Mesendoderm (in vitro differentiated cells): ENCODE data around the gene CBL.
"Not testable (repeated sequence)": the region's sequence is repeated elsewhere in the genome, so short reads cannot be mapped to it uniquely, and the experiment has no call there.

Experiments used
- DNase-seq: peaks from one replicate; pipeline ENCODE4 v3.0.0; 2013
- H2AK5ac ChIP-seq: 2 replicates; pipeline ENCODE4 v1.6.1; 2013; ENCODE audit warnings: low read length, inconsistent platforms
- H2BK120ac ChIP-seq: 2 replicates; pipeline ENCODE4 v1.6.1; 2013; ENCODE audit warnings: low read depth, mild to moderate bottlenecking, low read length, moderate library complexity, mixed read lengths
- H2BK15ac ChIP-seq: replicated peaks from 2 replicates; pipeline ENCODE4 v1.6.1; 2013; ENCODE audit warnings: low read depth, mild to moderate bottlenecking, moderate library complexity
- H2BK5ac ChIP-seq: 2 replicates; pipeline ENCODE4 v1.6.1; 2013; ENCODE audit warnings: low read length, inconsistent platforms
- H3K18ac ChIP-seq: 2 replicates; pipeline ENCODE4 v1.6.1; 2013; ENCODE audit warnings: mild to moderate bottlenecking, low read length, mixed read lengths
- H3K23ac ChIP-seq: one replicate; pipeline ENCODE4 v1.6.1; 2013; ENCODE audit warnings: low read length
- H3K27ac ChIP-seq: 2 replicates; pipeline ENCODE4 v1.5.1; 2013; ENCODE audit warnings: low read depth, mild to moderate bottlenecking, inconsistent platforms, low read length, moderate library complexity
- H3K27me3 ChIP-seq: 2 replicates; pipeline ENCODE4 v1.6.1; 2013; ENCODE audit warnings: low read length, control low read depth, mild to moderate bottlenecking, inconsistent platforms; ENCODE audit not compliant: insufficient read depth, poor library complexity
- H3K36me3 ChIP-seq: 2 replicates; pipeline ENCODE4 v1.6.1; 2013; ENCODE audit warnings: low read length, inconsistent platforms; ENCODE audit not compliant: control insufficient read depth, insufficient read depth
- H3K4ac ChIP-seq: one replicate; pipeline ENCODE4 v1.6.1; 2013; ENCODE audit warnings: low read depth, mild to moderate bottlenecking, low read length, moderate library complexity
- H3K4me1 ChIP-seq: 2 replicates; pipeline ENCODE4 v1.6.1; 2013; ENCODE audit warnings: low read depth, low read length, inconsistent platforms; ENCODE audit not compliant: control insufficient read depth
- H3K4me2 ChIP-seq: 2 replicates; pipeline ENCODE4 v1.6.1; 2013; ENCODE audit warnings: low read length
- H3K4me3 ChIP-seq: 2 replicates; pipeline ENCODE4 v1.5.1; 2013; ENCODE audit warnings: mild to moderate bottlenecking, low read length
- H3K56ac ChIP-seq: one replicate; pipeline ENCODE4 v1.6.1; 2013; ENCODE audit warnings: low read length
- H3K79me1 ChIP-seq: 2 replicates; pipeline ENCODE4 v1.6.1; 2013; ENCODE audit warnings: low read length, inconsistent platforms
- H3K79me2 ChIP-seq: 2 replicates; pipeline ENCODE4 v1.6.1; 2013; ENCODE audit warnings: mild to moderate bottlenecking, low read length; ENCODE audit not compliant: control insufficient read depth, insufficient read depth
- H3K9ac ChIP-seq: 2 replicates; pipeline ENCODE4 v1.6.1; 2013; ENCODE audit warnings: low read length, inconsistent platforms
- H4K5ac ChIP-seq: one replicate; pipeline ENCODE4 v1.6.1; 2013; ENCODE audit warnings: low read length
- H4K8ac ChIP-seq: one replicate; pipeline ENCODE4 v1.6.1; 2013; ENCODE audit warnings: low read depth, mild to moderate bottlenecking, control low read depth, low read length, moderate library complexity
- WGBS: extraction: QIAGEN DNeasy Blood & Tissue Kit; methylation state at CpG from one replicate; pipeline ENCODE4 v1.1.7; 2013; ENCODE audit warnings: low lambda C conversion rate, missing lambda C conversion rate; ENCODE audit not compliant: insufficient coverage; ENCODE audit errors: extremely low coverage; 5-methylcytosine and 5-hydroxymethylcytosine counted together

The CBL gene

GRCh38 chr11:119222308-119222707, 16.2 kb downstream of the CBL start:
- H3K4me2 ChIP-seq: no peak overlapping the region
- no peak overlapping the region for H4K8ac ChIP-seq
- no peak overlapping the region for H3K4me3 ChIP-seq
- no peak overlapping the region for H3K56ac ChIP-seq
- no peak overlapping the region for H2BK5ac ChIP-seq
- H2BK15ac ChIP-seq: no peak overlapping the region
- H3K36me3 ChIP-seq: no peaks in the 10 kb centered on the region
- no peaks in the 10 kb centered on the region for H3K27me3 ChIP-seq
- peaks cover 3% of the 10 kb centered on the region for H3K79me1 ChIP-seq
- H3K27ac ChIP-seq: no peak overlapping the region
- no peak overlapping the region for H3K18ac ChIP-seq
- H3K4ac ChIP-seq: no peak overlapping the region
- H3K9ac ChIP-seq: no peak overlapping the region
- no CpG with 5 or more reads among the region's 2 CpGs for WGBS
- no peak overlapping the region for H2BK120ac ChIP-seq
- no peak overlapping the region for H3K23ac ChIP-seq
- DNase-seq: no peak
- peaks cover 36% of the 10 kb centered on the region for H3K79me2 ChIP-seq
- H4K5ac ChIP-seq: no peak overlapping the region
- H3K4me1 ChIP-seq: no peaks in the 10 kb centered on the region
- H2AK5ac ChIP-seq: no peak overlapping the region

- peaks cover 3% of the 10 kb centered on the region for H3K79me1 ChIP-seq
- H3K4me2 ChIP-seq: no peak overlapping the region
- no peak overlapping the region for H3K23ac ChIP-seq
- no peak for DNase-seq
- H2BK15ac ChIP-seq: no peak overlapping the region
- H3K18ac ChIP-seq: no peak overlapping the region
- H3K79me2 ChIP-seq: peaks cover 34% of the 10 kb centered on the region
- H2BK5ac ChIP-seq: no peak overlapping the region
- no peak overlapping the region for H2AK5ac ChIP-seq
- H3K9ac ChIP-seq: no peak overlapping the region
- no peaks in the 10 kb centered on the region for H3K36me3 ChIP-seq
- no peaks in the 10 kb centered on the region for H3K4me1 ChIP-seq
- no peak overlapping the region for H3K27ac ChIP-seq
- H3K4me3 ChIP-seq: no peak overlapping the region
- no peaks in the 10 kb centered on the region for H3K27me3 ChIP-seq
- H4K5ac ChIP-seq: no peak overlapping the region
- H3K56ac ChIP-seq: no peak overlapping the region
- no peak overlapping the region for H3K4ac ChIP-seq
- H2BK120ac ChIP-seq: no peak overlapping the region
- no peak overlapping the region for H4K8ac ChIP-seq
- WGBS: no CpG with 5 or more reads among the region's 5 CpGs
Measured at GRCh38 chr11:119222891-119223290, 16.8 kb downstream of the CBL start.

DNA sequence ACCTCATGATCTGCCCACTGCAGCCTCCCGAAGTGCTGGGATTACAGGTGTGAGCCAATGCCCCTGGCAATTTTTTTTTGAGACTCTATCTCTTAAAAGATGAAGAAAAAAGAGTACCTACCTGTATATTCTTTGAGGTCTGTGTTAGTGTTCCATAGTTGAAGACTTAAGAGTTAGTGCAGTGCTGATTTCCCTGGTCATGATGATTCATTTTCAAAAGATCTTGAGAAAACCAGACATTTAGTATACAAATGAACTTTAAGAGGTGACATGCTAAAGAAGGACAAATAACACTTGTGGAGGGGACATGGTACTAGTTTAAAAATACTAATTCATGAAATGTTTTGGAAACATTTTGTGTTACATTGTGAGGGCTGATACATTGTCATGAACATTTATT, 17.7 kb downstream of the CBL start:
- H3K79me1 ChIP-seq: peaks cover 2% of the 10 kb centered on the region
- DNase-seq: no peak
- H3K4me3 ChIP-seq: no peak overlapping the region
- H3K27ac ChIP-seq: no peak overlapping the region
- no peak overlapping the region for H3K56ac ChIP-seq
- no peak overlapping the region for H2BK5ac ChIP-seq
- H2BK15ac ChIP-seq: no peak overlapping the region
- H2BK120ac ChIP-seq: no peak overlapping the region
- no peak overlapping the region for H3K9ac ChIP-seq
- H3K4me2 ChIP-seq: no peak overlapping the region
- no peak overlapping the region for H3K4ac ChIP-seq
- H4K5ac ChIP-seq: no peak overlapping the region
- no peaks in the 10 kb centered on the region for H3K36me3 ChIP-seq
- peaks cover 25% of the 10 kb centered on the region for H3K79me2 ChIP-seq
- no peaks in the 10 kb centered on the region for H3K4me1 ChIP-seq
- H3K27me3 ChIP-seq: no peaks in the 10 kb centered on the region
- no peak overlapping the region for H3K18ac ChIP-seq
- H4K8ac ChIP-seq: no peak overlapping the region
- H2AK5ac ChIP-seq: no peak overlapping the region
- WGBS: no CpG with 5 or more reads among the region's 1 CpG
- no peak overlapping the region for H3K23ac ChIP-seq

- not testable (repeated sequence) for H2BK120ac ChIP-seq, H3K23ac ChIP-seq, H3K4ac ChIP-seq, H2BK15ac ChIP-seq, H2BK5ac ChIP-seq, H3K18ac ChIP-seq, DNase-seq, H3K9ac ChIP-seq, H3K4me3 ChIP-seq, H2AK5ac ChIP-seq, H3K4me2 ChIP-seq, H4K8ac ChIP-seq, H4K5ac ChIP-seq, H3K79me1 ChIP-seq, H3K27ac ChIP-seq, H3K36me3 ChIP-seq, H3K56ac ChIP-seq, H3K27me3 ChIP-seq, H3K4me1 ChIP-seq
- no CpG with 5 or more reads among the region's 9 CpGs for WGBS
- H3K79me2 ChIP-seq: peaks cover 15% of the 10 kb centered on the region
Measured at GRCh38 chr11:119228535-119229287, 22.6 kb downstream of the CBL start.

DNA sequence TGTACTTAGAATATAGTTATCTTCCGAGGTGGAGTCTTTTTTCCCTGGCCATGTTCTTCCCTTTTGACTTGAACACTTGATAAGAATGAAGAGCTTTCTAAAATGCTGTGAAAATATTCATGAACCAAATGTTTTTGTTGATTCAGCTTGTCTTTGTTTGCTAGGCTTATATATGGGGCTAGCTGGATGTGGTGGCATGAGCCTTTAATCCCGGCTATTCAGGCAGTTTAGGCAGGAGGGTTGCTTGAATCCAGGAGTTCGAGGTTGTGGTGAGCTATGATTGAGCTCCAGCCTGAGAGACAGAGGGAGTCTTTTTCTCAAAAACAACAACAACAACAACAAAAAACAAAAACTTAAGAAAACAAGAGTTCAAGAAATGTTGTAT, 23.1 kb downstream of the CBL start:
- Histone ChIP-seq H2BK5ac (no peak overlapping the region), H3K36me3 (no peaks in the 10 kb centered on the region), H2BK15ac (no peak overlapping the region), H3K4me3 (no peak overlapping the region), H3K4ac (no peak overlapping the region), H4K5ac (no peak overlapping the region), H3K79me1 (peaks cover 3% of the 10 kb centered on the region), H2BK120ac (no peak overlapping the region), H2AK5ac (no peak overlapping the region), H3K18ac (no peak overlapping the region), H3K23ac (no peak overlapping the region), H3K56ac (no peak overlapping the region), H3K27me3 (no peaks in the 10 kb centered on the region), H3K9ac (no peak overlapping the region), H3K79me2 (peaks cover 13% of the 10 kb centered on the region), H3K4me2 (no peak overlapping the region), H4K8ac (no peak overlapping the region), H3K27ac (no peak overlapping the region), H3K4me1 (no peaks in the 10 kb centered on the region)
- WGBS: no CpG with 5 or more reads among the region's 3 CpGs
- DNase-seq: peak; percentile 48

DNA sequence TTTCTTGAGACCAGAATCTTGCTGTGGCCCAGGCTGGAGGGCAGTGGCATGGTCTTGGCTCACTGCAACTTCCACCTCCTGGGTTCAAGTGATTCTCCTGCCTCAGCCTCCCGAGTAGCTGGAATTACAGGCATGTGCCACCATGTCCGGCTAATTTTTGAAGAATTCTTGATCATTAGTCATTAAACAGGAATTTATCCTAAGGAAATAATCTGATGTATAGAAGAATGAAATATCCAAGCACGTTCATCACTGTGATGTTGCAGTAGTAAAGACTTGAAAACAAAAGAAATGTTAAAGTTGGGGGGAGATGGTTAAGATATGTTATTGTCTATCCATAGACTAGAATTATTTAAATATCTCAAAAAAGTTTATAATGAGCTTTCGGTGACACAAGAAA, 23.6 kb downstream of the CBL start:
- no peak overlapping the region for H3K18ac ChIP-seq
- H2BK5ac ChIP-seq: no peak overlapping the region
- peaks cover 3% of the 10 kb centered on the region for H3K79me1 ChIP-seq
- H3K36me3 ChIP-seq: no peaks in the 10 kb centered on the region
- no peak overlapping the region for H3K56ac ChIP-seq
- no peak for DNase-seq
- no peak overlapping the region for H3K27ac ChIP-seq
- H3K23ac ChIP-seq: no peak overlapping the region
- peaks cover 10% of the 10 kb centered on the region for H3K79me2 ChIP-seq
- no peak overlapping the region for H4K5ac ChIP-seq
- no peaks in the 10 kb centered on the region for H3K27me3 ChIP-seq
- H3K4me3 ChIP-seq: no peak overlapping the region
- no CpG with 5 or more reads among the region's 4 CpGs for WGBS
- H4K8ac ChIP-seq: no peak overlapping the region
- no peak overlapping the region for H2BK120ac ChIP-seq
- no peaks in the 10 kb centered on the region for H3K4me1 ChIP-seq
- H3K4ac ChIP-seq: no peak overlapping the region
- H3K9ac ChIP-seq: no peak overlapping the region
- no peak overlapping the region for H3K4me2 ChIP-seq
- no peak overlapping the region for H2AK5ac ChIP-seq
- no peak overlapping the region for H2BK15ac ChIP-seq
